Parathyroid adenoma (tissue), 2 donors: ENCODE data around the gene CAMTA1.

Experiments
- H2AFZ ChIP-seq: fragments of 300-600 bp; sonication (generic); one replicate; pipeline ENCODE4 v1.7.0; 2017; ENCODE audit warnings: antibody characterized with exemption, mild to moderate bottlenecking
- H3K27ac ChIP-seq: fragments of 300-600 bp; sonication (generic); one replicate; pipeline ENCODE4 v1.7.0; 2017
- H3K27me3 ChIP-seq: fragments of 300-600 bp; sonication (generic); one replicate; pipeline ENCODE4 v1.7.0; 2017; ENCODE audit warnings: low read length; ENCODE audit not compliant: control insufficient read depth, insufficient read depth
- H3K36me3 ChIP-seq: fragments of 300-600 bp; sonication (generic); one replicate; pipeline ENCODE4 v1.7.0; 2017; ENCODE audit warnings: low read length; ENCODE audit not compliant: control insufficient read depth, insufficient read depth
- H3K4me1 ChIP-seq: fragments of 300-600 bp; sonication (generic); one replicate; pipeline ENCODE4 v1.7.0; 2017; ENCODE audit warnings: control low read depth
- H3K4me2 ChIP-seq: fragments of 300-600 bp; sonication (generic); one replicate; pipeline ENCODE4 v1.7.0; 2017; ENCODE audit warnings: low read length
- H3K4me3 ChIP-seq: fragments of 300-600 bp; sonication (generic); one replicate; pipeline ENCODE4 v1.7.0; 2017; ENCODE audit warnings: low read depth, low read length
- H3K79me2 ChIP-seq: fragments of 300-600 bp; sonication (generic); one replicate; pipeline ENCODE4 v1.7.0; 2017; ENCODE audit warnings: control low read depth
- H3K9ac ChIP-seq: fragments of 300-600 bp; sonication (generic); one replicate; pipeline ENCODE4 v1.7.0; 2017; ENCODE audit warnings: mild to moderate bottlenecking
- H3K9me3 ChIP-seq: fragments of 300-600 bp; sonication (generic); one replicate; pipeline ENCODE4 v1.7.0; 2017; ENCODE audit warnings: low read length; ENCODE audit not compliant: control insufficient read depth
- TF ChIP-seq, protein P1 (sequence below): fragments of 300-600 bp; sonication (generic); IDR thresholded peaks from one replicate; pipeline ENCODE4 v1.7.0; 2017; ENCODE audit warnings: antibody characterized with exemption, mild to moderate bottlenecking
- donor health status: primary hyperparathyroidism.

CAMTA1 gene

DNA sequence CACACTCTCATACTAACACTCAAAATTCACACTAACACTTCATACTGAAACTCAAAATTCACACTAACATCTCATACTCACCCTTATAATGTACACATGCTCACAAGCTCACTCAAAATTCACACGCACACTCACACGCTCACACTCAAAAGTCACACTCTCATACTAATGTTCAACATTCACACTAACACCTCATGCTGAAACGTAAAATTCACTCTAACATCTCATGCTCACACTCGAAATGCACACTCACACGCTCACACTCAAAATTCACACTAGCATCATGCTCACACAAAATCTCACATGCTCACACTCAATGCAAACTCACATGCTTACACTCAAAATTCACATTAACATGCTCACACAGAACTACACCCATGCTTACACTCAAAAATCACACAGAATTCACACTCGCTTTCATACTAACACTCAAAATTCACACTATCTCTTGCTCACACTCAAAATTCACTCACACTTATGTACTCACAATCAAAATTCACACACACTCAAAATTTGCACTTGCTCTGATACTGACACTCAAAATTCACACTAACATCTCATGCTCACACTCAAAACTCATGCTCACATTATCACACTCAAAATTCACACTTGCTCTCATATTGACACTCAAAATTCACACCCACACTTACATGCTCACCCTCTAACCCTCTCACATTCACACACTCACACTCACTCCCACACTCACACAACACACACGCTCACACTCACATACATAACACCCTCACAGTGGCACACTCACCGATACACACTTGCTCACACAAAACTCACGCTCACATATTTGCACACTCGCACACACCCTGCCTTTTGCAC, 721.4 kb downstream of the CAMTA1 start:
- Histone ChIP-seq H3K4me2 (no peak overlapping the region), H3K79me2 (no peaks in the 10 kb centered on the region), H3K9me3 (no peaks in the 10 kb centered on the region), H3K27me3 (no peaks in the 10 kb centered on the region), H3K9ac (no peak overlapping the region), H3K4me1 (no peaks in the 10 kb centered on the region), H2AFZ (no peak overlapping the region), H3K4me3 (no peak overlapping the region), H3K36me3 (no peaks in the 10 kb centered on the region), H3K27ac (no peak overlapping the region)
- TF ChIP-seq, protein P1, sequence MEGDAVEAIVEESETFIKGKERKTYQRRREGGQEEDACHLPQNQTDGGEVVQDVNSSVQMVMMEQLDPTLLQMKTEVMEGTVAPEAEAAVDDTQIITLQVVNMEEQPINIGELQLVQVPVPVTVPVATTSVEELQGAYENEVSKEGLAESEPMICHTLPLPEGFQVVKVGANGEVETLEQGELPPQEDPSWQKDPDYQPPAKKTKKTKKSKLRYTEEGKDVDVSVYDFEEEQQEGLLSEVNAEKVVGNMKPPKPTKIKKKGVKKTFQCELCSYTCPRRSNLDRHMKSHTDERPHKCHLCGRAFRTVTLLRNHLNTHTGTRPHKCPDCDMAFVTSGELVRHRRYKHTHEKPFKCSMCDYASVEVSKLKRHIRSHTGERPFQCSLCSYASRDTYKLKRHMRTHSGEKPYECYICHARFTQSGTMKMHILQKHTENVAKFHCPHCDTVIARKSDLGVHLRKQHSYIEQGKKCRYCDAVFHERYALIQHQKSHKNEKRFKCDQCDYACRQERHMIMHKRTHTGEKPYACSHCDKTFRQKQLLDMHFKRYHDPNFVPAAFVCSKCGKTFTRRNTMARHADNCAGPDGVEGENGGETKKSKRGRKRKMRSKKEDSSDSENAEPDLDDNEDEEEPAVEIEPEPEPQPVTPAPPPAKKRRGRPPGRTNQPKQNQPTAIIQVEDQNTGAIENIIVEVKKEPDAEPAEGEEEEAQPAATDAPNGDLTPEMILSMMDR, result no peak

DNA sequence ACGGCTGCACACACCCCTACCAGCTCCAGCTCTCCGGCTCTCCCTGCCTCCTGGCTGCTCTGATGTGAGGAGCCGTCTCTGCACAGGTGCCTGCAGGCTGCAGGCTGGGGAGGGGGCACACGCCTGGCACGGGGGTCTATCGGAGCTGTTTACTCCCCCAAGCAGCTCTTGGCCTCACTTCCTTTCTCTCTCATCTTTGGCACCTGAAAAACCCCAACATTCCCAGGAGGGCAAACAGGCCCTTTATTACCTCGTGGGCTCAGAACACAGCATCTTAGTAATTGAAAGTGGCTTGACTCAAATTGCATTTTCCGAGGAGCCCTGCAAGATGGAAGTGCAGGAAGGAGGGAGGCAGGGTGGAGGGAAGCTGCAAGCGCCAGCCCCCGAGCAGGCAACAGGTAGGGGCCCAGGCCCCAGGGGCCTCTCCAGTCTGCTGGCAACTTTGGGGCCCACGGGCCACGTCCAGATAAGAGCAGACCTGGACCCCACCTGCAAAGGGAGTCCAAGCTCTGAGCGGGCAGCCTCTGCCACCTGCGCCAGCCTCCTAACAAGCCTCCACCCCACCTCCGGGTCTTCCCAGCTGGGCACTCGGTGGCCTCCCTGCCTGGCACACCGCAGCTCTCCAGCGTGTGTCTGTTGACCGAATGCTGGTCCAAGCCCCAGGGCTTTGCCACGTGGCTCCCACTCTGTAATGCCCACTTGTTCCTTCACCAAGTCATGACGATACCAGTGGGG, 722.2 kb downstream of the CAMTA1 start:
- TF ChIP-seq, protein P1, result no peak
- H3K79me2 ChIP-seq, result no peaks in the 10 kb centered on the region
- no peak overlapping the region for H2AFZ ChIP-seq
- H3K9me3 ChIP-seq, result no peaks in the 10 kb centered on the region
- H3K4me3 ChIP-seq, result no peak overlapping the region
- H3K4me1 ChIP-seq, result no peaks in the 10 kb centered on the region
- no peak overlapping the region for H3K27ac ChIP-seq
- no peak overlapping the region for H3K9ac ChIP-seq
- H3K4me2 ChIP-seq, result no peak overlapping the region
- H3K36me3 ChIP-seq, result no peaks in the 10 kb centered on the region
- no peaks in the 10 kb centered on the region for H3K27me3 ChIP-seq

DNA sequence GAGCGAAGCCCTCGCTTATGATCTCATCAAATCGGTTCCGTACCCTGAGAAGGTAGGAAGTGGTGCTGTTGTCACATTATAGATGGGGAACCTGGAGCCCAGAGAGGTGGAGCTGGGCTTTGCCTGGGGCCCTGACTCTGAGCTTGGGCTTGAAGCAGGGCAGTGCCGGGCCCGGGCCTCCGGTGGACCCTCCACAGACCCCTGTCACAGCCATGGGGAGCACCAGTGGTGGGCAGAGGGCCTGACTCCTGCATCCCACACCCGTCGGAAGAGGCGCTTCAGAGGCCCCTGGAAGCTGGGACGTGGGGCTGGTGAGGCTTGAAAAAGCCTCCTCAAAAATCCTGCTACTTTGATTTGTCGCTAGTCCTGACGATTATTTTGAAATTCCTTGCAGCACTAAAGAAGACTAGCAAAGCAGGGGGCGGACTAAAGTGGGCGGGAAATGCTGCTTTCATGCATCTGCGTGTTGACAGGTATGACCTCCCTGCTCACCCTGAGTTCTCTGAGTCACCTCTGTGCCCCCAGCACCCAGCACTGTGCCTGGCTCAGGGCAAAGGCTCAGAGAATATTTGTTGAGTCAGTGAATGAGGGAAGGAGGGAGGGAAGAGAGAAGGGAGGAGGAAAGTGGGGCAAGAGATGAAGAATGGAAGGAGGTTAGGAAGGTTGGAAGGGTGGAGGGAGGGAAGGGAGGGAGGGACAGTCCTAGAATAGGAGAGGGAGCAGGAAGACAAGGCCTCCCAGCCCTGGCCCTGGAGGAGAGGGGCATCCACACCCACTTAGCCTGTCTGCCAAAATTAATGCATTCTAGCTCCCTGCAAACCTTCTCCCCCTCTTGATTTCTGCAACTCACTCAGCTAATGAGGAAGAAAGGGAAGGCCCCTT, 723.0 kb downstream of the CAMTA1 start:
- no peaks in the 10 kb centered on the region for H3K9me3 ChIP-seq
- no peaks in the 10 kb centered on the region for H3K4me1 ChIP-seq
- no peaks in the 10 kb centered on the region for H3K27me3 ChIP-seq
- no peak overlapping the region for H3K4me3 ChIP-seq
- H3K79me2 ChIP-seq, result no peaks in the 10 kb centered on the region
- no peak overlapping the region for H3K4me2 ChIP-seq
- no peak overlapping the region for H3K9ac ChIP-seq
- H3K36me3 ChIP-seq, result no peaks in the 10 kb centered on the region
- no peak overlapping the region for H3K27ac ChIP-seq
- no peak overlapping the region for H2AFZ ChIP-seq
- TF ChIP-seq, protein P1, result no peak

DNA sequence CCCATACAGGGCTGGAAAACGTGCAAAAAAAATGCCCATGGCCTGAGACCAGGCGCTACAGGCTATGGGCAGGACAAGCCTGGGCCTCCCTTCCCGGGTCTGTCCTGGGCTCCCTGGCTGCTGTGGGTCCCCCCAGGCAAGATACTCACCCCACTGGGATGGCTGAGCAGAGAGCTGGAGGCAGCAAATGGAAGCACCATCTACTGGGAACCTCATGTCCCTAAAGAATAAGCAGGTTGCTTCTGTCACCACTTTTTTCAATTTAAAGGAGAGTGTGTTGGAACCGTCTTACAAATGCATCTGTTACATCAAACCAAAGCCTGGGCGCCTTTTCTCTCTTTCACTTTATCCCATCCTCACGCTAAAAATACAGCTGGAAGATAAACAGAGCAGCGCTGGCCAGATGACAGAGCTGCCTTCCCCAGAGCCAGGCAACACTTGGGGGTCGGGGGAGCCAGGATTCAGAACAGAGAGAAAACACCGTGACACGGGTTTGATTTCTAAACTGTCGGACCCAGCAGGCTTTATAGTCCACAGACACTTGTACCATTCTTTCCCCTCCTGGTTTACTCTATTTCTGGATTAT, 723.8 kb downstream of the CAMTA1 start:
- Histone ChIP-seq H3K4me2 (no peak overlapping the region), H3K36me3 (no peaks in the 10 kb centered on the region), H3K79me2 (no peaks in the 10 kb centered on the region), H3K4me3 (no peak overlapping the region), H3K27me3 (no peaks in the 10 kb centered on the region), H3K9me3 (no peaks in the 10 kb centered on the region), H2AFZ (no peak overlapping the region), H3K27ac (no peak overlapping the region), H3K4me1 (no peaks in the 10 kb centered on the region), H3K9ac (no peak overlapping the region)
- TF ChIP-seq, protein P1, result no peak
